ENCODE results near the gene IGSF3. TPM values are rescaled to one million over a fixed set of nuclear protein-coding genes. Genes with fewer than 3 reads are reported as not detected.

Gene IGSF3
- total and polyA plus RNA-seq, 2 of the 8 experiments (the other 6 are each of a cell fraction or from before 2014, with no cell fraction given) = 30.0 to 32.2 TPM

DNA sequence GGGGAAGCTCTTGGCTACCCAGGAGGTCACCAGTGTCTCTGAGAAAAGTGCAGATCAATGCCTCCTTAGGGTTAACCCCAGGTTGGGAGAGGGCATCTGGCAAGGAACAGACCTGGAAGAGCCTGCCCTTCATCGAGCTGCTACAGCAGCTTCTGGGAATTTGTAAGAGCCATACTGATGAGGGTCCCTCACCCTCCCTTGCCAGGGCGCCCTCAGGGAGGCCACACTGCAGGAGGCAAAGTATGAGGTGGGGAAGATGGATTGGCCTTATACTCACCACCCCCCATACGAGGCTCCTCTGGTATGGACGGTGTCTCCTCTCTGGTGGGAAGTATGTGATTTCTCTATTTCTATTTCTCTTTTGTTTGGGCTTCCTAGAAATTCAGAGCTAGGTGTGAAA lies 13.2 kb downstream of the IGSF3 start:
- Histone ChIP-seq H2BK20ac (ENCODE audit: low read length) (no peak overlapping the region), H3K4me2 (ENCODE audit: insufficient read depth in 1 of 2, low read depth in 2 of 2, low read length in 2 of 2) (no peak overlapping the region), H3K4me3 (ENCODE audit: extremely low read depth in 1 of 4, insufficient read depth in 2 of 4, low read depth in 3 of 4, low read length in 4 of 4) (no peak overlapping the region), H3K18ac (ENCODE audit: extremely low read depth, low read length) (no peak overlapping the region), H2BK12ac (ENCODE audit: low read depth, low read length) (no peak overlapping the region), H3K27me3 (replicated peaks in 1 of 4; ENCODE audit: control insufficient read depth in 3 of 4, extremely low read depth in 1 of 4, insufficient read depth in 3 of 4, low read length in 3 of 4) (no peaks in the 10 kb centered on the region), H3K36me3 (ENCODE audit: control insufficient read depth in 2 of 4, insufficient read depth in 4 of 4, low read length in 3 of 4) (no peaks in the 10 kb centered on the region), H3K23ac (ENCODE audit: insufficient read length) (no peak overlapping the region), H3K4me1 (replicated peaks in 1 of 4; ENCODE audit: control insufficient read depth in 3 of 4, insufficient read depth in 4 of 4, low read length in 3 of 4) (peaks cover 0 to 2% (median 0%) of the 10 kb centered on the region in 4 experiments; a peak in 2 of 7 replicates), H3K27ac (ENCODE audit: low read depth, low read length) (no peak overlapping the region), H3K14ac (ENCODE audit: insufficient read length) (no peak overlapping the region), H3K23me2 (ENCODE audit: low read depth, low read length) (no peaks in the 10 kb centered on the region), H2AFZ (ENCODE audit: low read length) (no peak overlapping the region), H4K91ac (replicated peaks; ENCODE audit: insufficient read length, low read length) (no peak overlapping the region), H4K5ac (ENCODE audit: insufficient read length, low read depth, low read length) (no peak overlapping the region), H4K20me1 (replicated peaks in 1 of 2; ENCODE audit: control insufficient read depth in 1 of 2, insufficient read depth in 2 of 2, low read length in 2 of 2) (no peaks in the 10 kb centered on the region), H2AK5ac (ENCODE audit: low read depth, low read length) (no peak overlapping the region), H3K4ac (replicated peaks; ENCODE audit: insufficient read length, low read depth, low read length) (no peak overlapping the region), H3K79me2 (ENCODE audit: control insufficient read depth in 1 of 2, insufficient read depth in 2 of 2, low read length in 2 of 2) (peaks cover 0 to 16% of the 10 kb centered on the region in 2 experiments; a peak in 2 of 4 replicates), H2BK120ac (replicated peaks; ENCODE audit: low read depth, low read length) (no peak overlapping the region), H3K79me1 (ENCODE audit: low read depth, low read length) (no peaks in the 10 kb centered on the region), H2BK5ac (ENCODE audit: low read depth, low read length) (no peak overlapping the region), H3K9ac (replicated peaks in 1 of 4; ENCODE audit: extremely low read depth in 1 of 4, low read depth in 3 of 4, low read length in 3 of 4) (no peak overlapping the region), H3K56ac (replicated peaks; ENCODE audit: insufficient read length, low read depth, low read length) (no peak overlapping the region), H3K9me3 (ENCODE audit: insufficient read depth in 2 of 2, low read depth in 1 of 2, low read length in 1 of 2) (no peaks in the 10 kb centered on the region; a peak in 1 of 4 replicates), H4K8ac (ENCODE audit: extremely low read depth, insufficient read depth, low read length) (no peak overlapping the region), H2BK15ac (ENCODE audit: low read length) (no peak overlapping the region)
- 85% methylated on average over 4 of the region's 4 CpGs; no CpG with 5 or more reads in 1 of the 2 experiments for WGBS, 2 experiments (ENCODE audit: extremely low coverage in 1 of 2, insufficient coverage in 1 of 2, insufficient read length in 1 of 2, insufficient replicate concordance in 2 of 2, low coverage in 1 of 2, low lambda C conversion rate in 2 of 2, missing lambda C conversion rate in 1 of 2)
- CTCF ChIA-PET (ENCODE audit: partially characterized antibody) = interaction anchor here (1.4 to 1.6 kb wide), 2 partner anchors 17 to 19 kb away, joined by 3 to 7 read pairs; no protein-coding TSS in a partner anchor
- POLR2A ChIA-PET (ENCODE audit: partially characterized antibody) = no interaction called here
- no peak for DNase-seq (ENCODE audit: low read depth in 1 of 2, low spot score in 2 of 2)
- FAIRE-seq = no peak
- TF ChIP-seq GTF2F1 (IDR thresholded peaks at IDR 0.05; ENCODE audit: borderline replicate concordance, low read depth, low read length) (no peak), HDAC6 (IDR thresholded peaks at IDR 0.05; ENCODE audit: low read depth, low read length) (no peak), CREB1 (IDR thresholded peaks at IDR 0.05) (no peak), BRCA1 (IDR thresholded peaks at IDR 0.05; ENCODE audit: low read depth, low read length) (no peak), CTBP2 (IDR thresholded peaks at IDR 0.05; ENCODE audit: borderline replicate concordance, insufficient read depth, insufficient read length, low read length) (no peak), MAFK (IDR thresholded peaks at IDR 0.05; ENCODE audit: low read depth, low read length) (no peak), JUN (IDR thresholded peaks at IDR 0.05; ENCODE audit: low read depth, low read length) (no peak), SIRT6 (IDR thresholded peaks at IDR 0.05; ENCODE audit: low read length) (no peak), TEAD4 (IDR thresholded peaks at IDR 0.05; ENCODE audit: low read depth, low read length) (no peak), BCL11A (IDR thresholded peaks at IDR 0.05; ENCODE audit: low read depth in 2 of 2, low read length in 2 of 2) (no peak), SP4 (IDR thresholded peaks at IDR 0.05; ENCODE audit: low read length) (no peak), CEBPB (IDR thresholded peaks at IDR 0.05; ENCODE audit: low read depth, low read length) (no peak), POLR2A (IDR thresholded peaks at IDR 0.05; ENCODE audit: control extremely low read depth in 1 of 2, low read depth in 2 of 2, low read length in 2 of 2) (no peak)
- TF ChIP-seq, protein P1, sequence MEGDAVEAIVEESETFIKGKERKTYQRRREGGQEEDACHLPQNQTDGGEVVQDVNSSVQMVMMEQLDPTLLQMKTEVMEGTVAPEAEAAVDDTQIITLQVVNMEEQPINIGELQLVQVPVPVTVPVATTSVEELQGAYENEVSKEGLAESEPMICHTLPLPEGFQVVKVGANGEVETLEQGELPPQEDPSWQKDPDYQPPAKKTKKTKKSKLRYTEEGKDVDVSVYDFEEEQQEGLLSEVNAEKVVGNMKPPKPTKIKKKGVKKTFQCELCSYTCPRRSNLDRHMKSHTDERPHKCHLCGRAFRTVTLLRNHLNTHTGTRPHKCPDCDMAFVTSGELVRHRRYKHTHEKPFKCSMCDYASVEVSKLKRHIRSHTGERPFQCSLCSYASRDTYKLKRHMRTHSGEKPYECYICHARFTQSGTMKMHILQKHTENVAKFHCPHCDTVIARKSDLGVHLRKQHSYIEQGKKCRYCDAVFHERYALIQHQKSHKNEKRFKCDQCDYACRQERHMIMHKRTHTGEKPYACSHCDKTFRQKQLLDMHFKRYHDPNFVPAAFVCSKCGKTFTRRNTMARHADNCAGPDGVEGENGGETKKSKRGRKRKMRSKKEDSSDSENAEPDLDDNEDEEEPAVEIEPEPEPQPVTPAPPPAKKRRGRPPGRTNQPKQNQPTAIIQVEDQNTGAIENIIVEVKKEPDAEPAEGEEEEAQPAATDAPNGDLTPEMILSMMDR (IDR thresholded peaks at IDR 0.05; ENCODE audit: control extremely low read depth in 1 of 3, insufficient read depth in 1 of 3, low read depth in 1 of 3, low read length in 3 of 3) = no peak

Measured in H1 (cell line).